OCI-LY1 (cell line): Measurements from ENCODE around the gene JPH3.

Experiments
- H2AFZ ChIP-seq: fragments of 200-600 bp; sonication (generic), shearing (Covaris generic); 2 replicates; pipeline ENCODE4 v1.6.0; 2014; ENCODE audit warnings: antibody characterized with exemption, mild to moderate bottlenecking, low read length
- H3F3A ChIP-seq: fragments of 200-600 bp; sonication (generic), shearing (Covaris generic); 2 replicates; pipeline ENCODE4 v1.6.0; 2014; ENCODE audit warnings: mild to moderate bottlenecking, antibody characterized with exemption, low read length, moderate library complexity; ENCODE audit not compliant: insufficient read depth
- H3K27ac ChIP-seq: fragments of 200-600 bp; sonication (generic); 2 replicates; pipeline ENCODE4 v1.5.1; 2014; ENCODE audit warnings: low read length, mixed run types, mild to moderate bottlenecking, low read depth; ENCODE audit not compliant: poor library complexity, severe bottlenecking
- H3K27me3 ChIP-seq: fragments of 200-600 bp; sonication (generic); 2 replicates; pipeline ENCODE4 v1.6.0; 2014; ENCODE audit warnings: antibody characterized with exemption, mild to moderate bottlenecking, low read length, moderate library complexity; ENCODE audit not compliant: insufficient read depth
- H3K36me3 ChIP-seq: fragments of 200-600 bp; sonication (generic); 2 replicates; pipeline ENCODE4 v1.6.1; 2014; ENCODE audit warnings: mild to moderate bottlenecking, antibody characterized with exemption, low read length, moderate library complexity, mixed read lengths; ENCODE audit not compliant: insufficient read depth
- H3K4me1 ChIP-seq: fragments of 200-600 bp; sonication (generic); 2 replicates; pipeline ENCODE4 v1.5.1; 2014; ENCODE audit warnings: mild to moderate bottlenecking, low read length, moderate library complexity; ENCODE audit not compliant: insufficient read depth, severe bottlenecking
- H3K4me2 ChIP-seq: fragments of 200-600 bp; sonication (generic), shearing (Covaris generic); 2 replicates; pipeline ENCODE4 v1.6.1; 2014; ENCODE audit warnings: low read length
- H3K4me3 ChIP-seq: fragments of 200-600 bp; sonication (generic); 2 replicates; pipeline ENCODE4 v1.5.1; 2014; ENCODE audit warnings: low read length, low read depth, mild to moderate bottlenecking, mixed read lengths; ENCODE audit not compliant: poor library complexity, severe bottlenecking
- H3K79me2 ChIP-seq: fragments of 200-600 bp; shearing (Covaris generic); 2 replicates; pipeline ENCODE4 v1.6.1; 2016; ENCODE audit warnings: mixed run types, low read length, mixed read lengths; ENCODE audit not compliant: insufficient read depth
- H3K9ac ChIP-seq: fragments of 200-600 bp; sonication (generic), shearing (Covaris generic); 2 replicates; pipeline ENCODE4 v1.6.1; 2014; ENCODE audit warnings: mild to moderate bottlenecking, low read length, mixed read lengths
- H3K9me2 ChIP-seq: fragments of 200-600 bp; sonication (generic), shearing (Covaris generic); 2 replicates; pipeline ENCODE4 v1.6.1; 2014; ENCODE audit warnings: low read depth, mild to moderate bottlenecking, low read length, mixed read lengths
- H3K9me3 ChIP-seq: fragments of 200-600 bp; shearing (Covaris generic); 2 replicates; pipeline ENCODE4 v1.6.1; 2014; ENCODE audit warnings: low read length, mixed read lengths
- H4K20me1 ChIP-seq: fragments of 200-600 bp; sonication (generic), shearing (Covaris generic); 2 replicates; pipeline ENCODE4 v1.6.0; 2016; ENCODE audit warnings: mild to moderate bottlenecking, low read length; ENCODE audit not compliant: insufficient read depth
- CTCF ChIP-seq: fragments of 200-600 bp; sonication (generic), shearing (Covaris generic); IDR thresholded peaks from 2 replicates; pipeline ENCODE4 v1.5.1; 2017; ENCODE audit warnings: mild to moderate bottlenecking, antibody characterized with exemption, low read length, moderate library complexity, mixed read lengths
- EZH2 ChIP-seq: fragments of 200-600 bp; sonication (generic), shearing (Covaris generic); IDR thresholded peaks from 2 replicates; pipeline ENCODE4 v1.8.0; 2017; ENCODE audit warnings: borderline replicate concordance, mixed run types, mild to moderate bottlenecking, antibody characterized with exemption, low read length, moderate library complexity, mixed read lengths

Gene JPH3

DNA sequence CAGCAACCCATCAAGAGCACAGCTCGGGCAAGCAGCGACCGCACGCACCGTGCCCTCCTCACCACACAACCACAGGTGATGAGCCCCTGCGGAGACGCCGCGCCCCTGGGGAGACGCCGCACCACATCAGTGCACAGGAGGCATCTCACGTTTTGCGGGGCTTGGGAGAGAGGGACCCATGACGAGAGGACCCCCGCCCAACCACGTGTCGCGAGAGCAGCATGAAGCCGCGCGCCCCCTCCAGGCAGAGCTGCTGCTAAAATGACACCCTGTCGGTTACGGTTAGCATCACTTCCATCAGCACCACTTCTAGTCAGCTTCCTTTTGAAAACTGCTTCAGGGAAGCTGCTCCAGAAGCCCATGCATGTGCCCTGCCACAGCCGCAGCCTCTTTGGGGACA lies 118.1 kb downstream of the JPH3 start:
- Histone ChIP-seq H3K4me1 (peaks cover 46% of the 10 kb centered on the region), H3K9me3 (no peaks in the 10 kb centered on the region), H3K79me2 (no peaks in the 10 kb centered on the region), H4K20me1 (no peaks in the 10 kb centered on the region), H3K36me3 (peaks cover 81% of the 10 kb centered on the region), H3K27ac (no peak overlapping the region), H2AFZ (no peak overlapping the region), H3F3A (no peaks in the 10 kb centered on the region), H3K9ac (no peak overlapping the region), H3K4me2 (no peak overlapping the region), H3K9me2 (no peaks in the 10 kb centered on the region), H3K4me3 (no peak overlapping the region), H3K27me3 (no peaks in the 10 kb centered on the region)
- TF ChIP-seq CTCF (no peak), EZH2 (no peak)

DNA sequence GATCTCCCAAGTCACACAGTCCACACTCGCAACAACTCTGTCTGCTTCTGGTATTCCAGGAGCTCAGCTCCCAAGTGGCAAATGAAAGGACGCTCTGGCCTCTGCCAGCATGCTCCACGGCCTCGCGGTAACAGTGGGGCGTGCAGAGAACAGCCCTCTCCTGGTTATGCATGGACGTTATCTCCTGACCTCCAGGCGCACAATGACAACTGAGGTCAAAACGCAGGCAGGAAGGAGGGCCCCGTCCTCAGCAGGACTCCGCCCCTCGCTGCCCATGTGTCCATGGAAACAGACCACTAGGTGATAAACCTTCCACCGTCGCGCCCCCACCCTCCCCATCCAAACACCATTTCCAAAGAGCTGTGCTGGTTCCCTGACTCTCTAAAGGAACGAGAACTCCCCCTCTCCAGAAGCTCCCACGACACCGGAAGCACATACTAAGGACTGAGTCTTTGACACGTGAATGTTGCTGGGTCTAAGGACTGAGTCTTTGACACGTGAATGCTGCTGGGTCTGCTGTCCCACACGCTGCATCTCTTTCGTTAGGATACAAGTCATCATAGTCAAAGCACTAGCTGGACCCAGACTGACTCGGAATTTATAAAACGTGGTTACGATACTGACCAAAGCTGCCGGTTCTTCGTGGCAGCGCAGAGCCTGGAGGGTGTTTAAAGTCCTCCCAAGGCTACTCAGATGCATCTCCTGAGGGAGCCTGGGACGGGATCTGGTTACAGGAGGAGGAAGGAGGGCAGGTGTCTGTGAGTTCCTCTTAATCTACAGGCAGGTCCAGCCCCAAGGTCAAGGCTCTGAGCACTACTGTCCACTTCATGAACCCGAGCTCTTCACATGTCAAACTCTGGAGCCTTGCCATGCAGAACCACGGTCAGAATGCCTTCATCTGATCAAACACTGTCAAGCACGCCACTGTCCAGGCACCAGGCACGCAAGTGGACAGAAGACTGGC lies 119.6 kb downstream of the JPH3 start:
- H3K27me3 ChIP-seq = no peaks in the 10 kb centered on the region
- H3F3A ChIP-seq = no peaks in the 10 kb centered on the region
- peaks cover 51% of the 10 kb centered on the region for H3K4me1 ChIP-seq
- no peaks in the 10 kb centered on the region for H3K9me3 ChIP-seq
- H2AFZ ChIP-seq = no peak overlapping the region
- H4K20me1 ChIP-seq = no peaks in the 10 kb centered on the region
- H3K9ac ChIP-seq = peak overlapping the region; percentile 64; the same call in 1 of the 2 replicates
- peak overlapping the region; percentile 97 for H3K27ac ChIP-seq
- peaks cover 74% of the 10 kb centered on the region for H3K36me3 ChIP-seq
- TF ChIP-seq EZH2 (no peak), CTCF (no peak)
- H3K4me2 ChIP-seq = no peak overlapping the region
- no peaks in the 10 kb centered on the region for H3K79me2 ChIP-seq
- no peak overlapping the region for H3K4me3 ChIP-seq
- no peaks in the 10 kb centered on the region for H3K9me2 ChIP-seq

DNA sequence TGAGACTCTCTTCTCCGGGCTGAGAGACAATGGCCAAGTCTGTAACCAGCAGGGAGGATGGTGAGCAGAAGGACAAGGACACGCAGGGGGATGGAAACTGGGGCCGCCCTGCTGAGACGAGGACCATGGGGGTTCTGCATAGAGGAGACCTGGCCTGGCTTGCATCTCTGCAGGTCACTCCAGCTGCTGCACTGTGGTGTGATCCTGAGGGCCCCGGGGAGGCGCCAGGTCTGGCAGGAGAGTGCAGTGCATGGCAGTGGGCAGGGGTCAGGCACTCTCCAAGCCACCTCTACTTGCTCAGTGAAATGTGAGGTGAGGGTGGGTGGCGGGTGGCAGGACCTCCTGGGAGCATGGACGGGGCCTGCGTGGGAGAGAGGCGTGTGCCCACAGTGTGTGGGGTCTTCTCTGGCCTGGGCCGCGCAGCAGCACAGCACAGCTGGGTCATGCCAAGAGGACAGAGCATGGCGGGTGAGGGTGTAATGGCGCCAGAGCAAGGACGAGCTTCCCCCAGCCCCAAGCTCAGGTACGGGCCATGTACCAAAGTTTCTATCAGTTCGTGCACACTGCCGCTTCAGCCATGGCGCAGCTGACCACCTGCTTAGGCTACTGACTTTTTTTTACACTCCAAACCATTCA lies 120.4 kb downstream of the JPH3 start:
- H4K20me1 ChIP-seq = no peaks in the 10 kb centered on the region
- no peaks in the 10 kb centered on the region for H3K9me2 ChIP-seq
- peak overlapping the region; percentile 39; the same call in 1 of the 2 replicates for H3K4me2 ChIP-seq
- no peak overlapping the region for H2AFZ ChIP-seq
- no peaks in the 10 kb centered on the region for H3K79me2 ChIP-seq
- H3K4me1 ChIP-seq = peaks cover 50% of the 10 kb centered on the region
- peak overlapping the region; percentile 64 for H3K9ac ChIP-seq
- H3F3A ChIP-seq = no peaks in the 10 kb centered on the region
- H3K27me3 ChIP-seq = no peaks in the 10 kb centered on the region
- H3K4me3 ChIP-seq = peak overlapping the region; percentile 5
- H3K36me3 ChIP-seq = peaks cover 74% of the 10 kb centered on the region
- H3K27ac ChIP-seq = peak overlapping the region; percentile 97
- TF ChIP-seq EZH2 (no peak), CTCF (no peak)
- H3K9me3 ChIP-seq = no peaks in the 10 kb centered on the region
